NCI-H1930 (cell line): ENCODE data around the gene KLF11.

Source experiments
- DNase-seq, 2 experiments: peaks; one replicate each; lab custom pipeline; 2025; lab: John Stamatoyannopoulos, UW

KLF11 gene

GRCh38 chr2:10043256-10043905, at the start of gene KLF11:
KLF11 (plus strand) TSS chr2:10043550; CDS start chr2:10043717, 167 bp downstream.
- DNase-seq = peak; percentile 83 to 93

- DNase-seq = no peak
Observed at GRCh38 chr2:9994462-9994861, 48.9 kb upstream of the KLF11 start.

GRCh38 chr2:9995059-9995458, 48.3 kb upstream of the KLF11 start:
- no peak for DNase-seq

- DNase-seq = no peak
Observed at GRCh38 chr2:9996321-9996720, 47.0 kb upstream of the KLF11 start.

GRCh38 chr2:9997936-9998335, 45.4 kb upstream of the KLF11 start:
- DNase-seq = no peak

GRCh38 chr2:9998916-9999654, 44.3 kb upstream of the KLF11 start:
- no peak for DNase-seq

GRCh38 chr2:9999693-10000092, 43.7 kb upstream of the KLF11 start:
- DNase-seq = no peak

- DNase-seq = no peak
Observed at GRCh38 chr2:10000541-10000940, 42.8 kb upstream of the KLF11 start.

GRCh38 chr2:10001586-10001985, 41.8 kb upstream of the KLF11 start:
- no peak for DNase-seq

GRCh38 chr2:10002109-10002508, 41.2 kb upstream of the KLF11 start:
- DNase-seq = no peak

GRCh38 chr2:10002681-10003080, 40.7 kb upstream of the KLF11 start:
- DNase-seq = no peak

- no peak for DNase-seq
Observed at GRCh38 chr2:10003206-10004125, 39.9 kb upstream of the KLF11 start.

- DNase-seq = no peak
Observed at GRCh38 chr2:10004401-10004800, 38.9 kb upstream of the KLF11 start.

- no peak for DNase-seq
Observed at GRCh38 chr2:10004836-10005235, 38.5 kb upstream of the KLF11 start.

- DNase-seq = no peak
Observed at GRCh38 chr2:10005461-10006235, 37.7 kb upstream of the KLF11 start.

- no peak for DNase-seq
Observed at GRCh38 chr2:10006236-10007161, 36.9 kb upstream of the KLF11 start.

- DNase-seq = no peak
Observed at GRCh38 chr2:10007435-10007834, 35.9 kb upstream of the KLF11 start.

- no peak for DNase-seq
Observed at GRCh38 chr2:10007921-10008808, 35.2 kb upstream of the KLF11 start.

GRCh38 chr2:10008809-10009176, 34.6 kb upstream of the KLF11 start:
- DNase-seq = no peak
